ENCODE measurements around the gene PARP6. TPM values are rescaled to one million over a fixed set of nuclear protein-coding genes. Genes with fewer than 3 reads are reported as not detected.

Gene PARP6
- total RNA-seq, 1 donor from 2014 or later: 134 TPM

DNA sequence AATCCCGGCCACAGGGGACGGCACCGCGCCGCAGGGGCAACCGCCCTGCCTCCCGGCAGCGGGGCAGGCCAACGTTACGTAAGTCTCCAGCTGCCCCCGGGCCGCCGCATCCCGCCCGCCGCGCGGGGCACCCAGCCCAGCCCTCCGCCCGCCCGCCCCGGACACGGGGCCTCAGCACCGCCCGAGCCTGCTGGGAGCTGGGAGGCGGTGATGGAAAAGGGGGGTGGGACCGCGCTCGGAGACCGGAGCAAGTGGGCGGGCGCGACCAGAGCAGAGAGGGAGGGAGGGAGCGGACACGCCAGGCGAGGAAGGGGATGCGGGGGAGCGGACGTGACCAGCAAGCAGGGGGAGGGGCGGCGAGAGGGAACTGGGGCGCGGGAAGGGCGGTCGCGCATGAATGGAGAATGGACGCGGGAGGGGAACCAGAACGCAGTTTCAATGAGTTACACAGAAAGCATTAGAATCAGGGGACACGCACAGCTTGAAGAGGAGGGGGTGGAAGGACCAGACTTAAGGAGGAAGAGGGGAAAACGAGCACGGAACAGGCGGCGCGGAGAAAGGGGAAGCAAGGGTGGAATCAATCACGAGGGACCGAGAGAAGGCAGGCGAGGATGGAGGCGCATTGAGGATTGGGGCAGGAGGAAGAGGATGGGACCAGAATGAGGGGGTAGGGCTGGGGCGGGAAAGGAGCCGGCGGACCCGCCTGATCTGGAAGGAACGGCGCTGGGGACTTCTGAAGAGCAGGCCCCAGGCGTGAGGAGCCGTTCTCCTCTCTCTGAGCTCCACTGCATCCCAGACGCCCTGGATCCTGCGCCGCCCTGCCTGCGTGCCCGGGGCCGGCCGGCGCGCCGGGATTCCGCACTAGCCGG lies 41.9 kb downstream of the PARP6 start:
- Mint-ChIP-seq H3K4me3 (peak overlapping the region; percentile 88), H3K27me3 (ENCODE audit: low read depth) (no peaks in the 10 kb centered on the region), H3K4me1 (peaks cover 52% of the 10 kb centered on the region), H3K36me3 (no peaks in the 10 kb centered on the region), H3K9me3 (no peaks in the 10 kb centered on the region), H3K27ac (peak overlapping the region; percentile 94)
- TF ChIP-seq, protein P1, sequence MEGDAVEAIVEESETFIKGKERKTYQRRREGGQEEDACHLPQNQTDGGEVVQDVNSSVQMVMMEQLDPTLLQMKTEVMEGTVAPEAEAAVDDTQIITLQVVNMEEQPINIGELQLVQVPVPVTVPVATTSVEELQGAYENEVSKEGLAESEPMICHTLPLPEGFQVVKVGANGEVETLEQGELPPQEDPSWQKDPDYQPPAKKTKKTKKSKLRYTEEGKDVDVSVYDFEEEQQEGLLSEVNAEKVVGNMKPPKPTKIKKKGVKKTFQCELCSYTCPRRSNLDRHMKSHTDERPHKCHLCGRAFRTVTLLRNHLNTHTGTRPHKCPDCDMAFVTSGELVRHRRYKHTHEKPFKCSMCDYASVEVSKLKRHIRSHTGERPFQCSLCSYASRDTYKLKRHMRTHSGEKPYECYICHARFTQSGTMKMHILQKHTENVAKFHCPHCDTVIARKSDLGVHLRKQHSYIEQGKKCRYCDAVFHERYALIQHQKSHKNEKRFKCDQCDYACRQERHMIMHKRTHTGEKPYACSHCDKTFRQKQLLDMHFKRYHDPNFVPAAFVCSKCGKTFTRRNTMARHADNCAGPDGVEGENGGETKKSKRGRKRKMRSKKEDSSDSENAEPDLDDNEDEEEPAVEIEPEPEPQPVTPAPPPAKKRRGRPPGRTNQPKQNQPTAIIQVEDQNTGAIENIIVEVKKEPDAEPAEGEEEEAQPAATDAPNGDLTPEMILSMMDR (IDR thresholded peaks at IDR 0.05; ENCODE audit: unreplicated experiment): no peak
- peak; percentile 85 to 88 for DNase-seq (ENCODE audit: low spot score in 2 of 2, unreplicated experiment in 2 of 2)

DNA sequence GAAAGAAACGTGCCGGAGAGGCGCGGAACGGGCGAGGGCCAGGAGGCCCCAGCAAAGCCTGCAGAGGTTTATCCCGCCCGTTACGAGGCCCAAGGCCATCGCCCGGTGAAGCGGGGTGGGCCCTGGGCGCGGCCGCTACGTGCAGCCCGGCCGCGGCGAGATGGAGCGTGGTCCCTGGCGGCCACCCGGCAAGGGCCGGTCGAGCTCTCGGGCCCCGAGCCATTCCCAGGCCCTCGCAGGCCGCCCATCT lies 42.5 kb downstream of the PARP6 start:
- peak overlapping the region; percentile 88 for H3K4me3 Mint-ChIP-seq
- peak overlapping the region; percentile 96 for H3K27ac Mint-ChIP-seq
- no peaks in the 10 kb centered on the region for H3K36me3 Mint-ChIP-seq
- peaks cover 52% of the 10 kb centered on the region for H3K4me1 Mint-ChIP-seq
- peak in 1 of 2 experiments; percentile 22 for DNase-seq (ENCODE audit: low spot score in 2 of 2, unreplicated experiment in 2 of 2)
- H3K9me3 Mint-ChIP-seq: no peaks in the 10 kb centered on the region
- TF ChIP-seq, protein P1 (IDR thresholded peaks at IDR 0.05; ENCODE audit: unreplicated experiment): no peak
- H3K27me3 Mint-ChIP-seq (ENCODE audit: low read depth): no peaks in the 10 kb centered on the region

DNA sequence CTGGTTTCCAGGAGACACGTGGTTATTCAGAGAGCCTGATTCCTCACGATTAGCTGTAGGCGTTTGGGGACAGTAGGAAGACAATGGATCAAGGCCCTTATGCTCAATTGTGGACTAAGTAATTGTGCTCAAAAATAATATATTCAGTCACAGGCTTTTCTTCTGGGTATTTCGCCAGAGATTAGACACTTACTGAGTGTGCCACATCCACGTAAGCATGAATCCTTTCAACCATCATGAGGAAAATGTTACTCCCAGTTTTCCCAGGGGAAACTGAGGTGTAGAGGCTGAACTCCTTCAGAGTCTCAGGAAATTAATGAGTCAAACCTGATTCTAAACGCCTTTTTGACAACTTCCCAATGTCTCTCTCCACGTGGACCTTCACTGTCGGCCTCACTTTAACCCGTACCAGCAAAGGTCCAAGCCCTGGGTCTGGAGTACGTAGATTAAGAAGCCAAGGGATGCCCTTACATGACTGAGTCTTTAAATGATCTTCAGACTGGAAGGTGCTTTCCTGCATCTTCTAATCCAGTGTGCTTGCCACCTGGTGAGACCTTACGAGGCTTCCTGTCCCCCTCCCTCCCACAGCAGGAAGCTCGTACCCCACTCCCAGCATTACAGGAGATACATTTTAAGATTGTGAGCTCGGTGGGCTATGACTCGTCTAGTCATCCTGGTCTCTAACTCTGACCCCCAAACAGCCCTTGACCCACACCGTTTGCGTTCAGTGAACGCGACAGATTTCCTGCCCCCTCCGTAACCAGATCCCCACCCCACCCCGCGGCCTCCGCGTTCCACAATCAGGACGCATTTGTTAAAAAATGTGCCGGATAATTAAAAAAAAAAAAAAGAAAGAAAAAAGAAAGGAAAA lies 43.0 kb downstream of the PARP6 start:
- peak overlapping the region; percentile 96 for H3K27ac Mint-ChIP-seq
- H3K4me1 Mint-ChIP-seq: peaks cover 53% of the 10 kb centered on the region
- no peaks in the 10 kb centered on the region for H3K27me3 Mint-ChIP-seq (ENCODE audit: low read depth)
- peak overlapping the region; percentile 88 for H3K4me3 Mint-ChIP-seq
- no peaks in the 10 kb centered on the region for H3K9me3 Mint-ChIP-seq
- no peak for DNase-seq (ENCODE audit: low spot score in 2 of 2, unreplicated experiment in 2 of 2)
- H3K36me3 Mint-ChIP-seq: peaks cover under 1% of the 10 kb centered on the region
- TF ChIP-seq, protein P1 (IDR thresholded peaks at IDR 0.05; ENCODE audit: unreplicated experiment): no peak

DNA sequence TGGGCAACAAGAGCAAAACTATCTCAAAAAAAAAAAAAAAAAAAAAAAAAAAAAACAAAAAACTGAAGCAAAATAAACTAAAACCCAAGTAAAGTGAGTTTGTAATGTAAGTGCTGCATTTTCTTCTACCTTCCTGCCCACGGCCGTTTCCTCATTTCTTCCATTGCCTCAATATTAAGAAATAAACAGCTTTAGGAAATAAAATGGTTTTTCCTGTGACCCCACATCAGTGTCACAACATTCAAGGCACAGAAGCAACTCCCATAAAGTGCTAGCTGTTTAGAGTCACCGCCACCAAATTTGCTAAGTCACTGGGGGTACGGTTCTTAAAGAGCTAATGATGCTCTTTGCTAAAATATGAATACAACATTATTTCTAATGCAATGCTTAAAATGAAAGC lies 44.6 kb downstream of the PARP6 start:
- H3K4me3 Mint-ChIP-seq: peak overlapping the region; percentile 88
- H3K4me1 Mint-ChIP-seq: peaks cover 61% of the 10 kb centered on the region
- peaks cover 4% of the 10 kb centered on the region for H3K36me3 Mint-ChIP-seq
- peak overlapping the region; percentile 96 for H3K27ac Mint-ChIP-seq
- H3K27me3 Mint-ChIP-seq (ENCODE audit: low read depth): no peaks in the 10 kb centered on the region
- no peak for DNase-seq (ENCODE audit: low spot score in 2 of 2, unreplicated experiment in 2 of 2)
- TF ChIP-seq, protein P1 (IDR thresholded peaks at IDR 0.05; ENCODE audit: unreplicated experiment): no peak
- no peaks in the 10 kb centered on the region for H3K9me3 Mint-ChIP-seq

DNA sequence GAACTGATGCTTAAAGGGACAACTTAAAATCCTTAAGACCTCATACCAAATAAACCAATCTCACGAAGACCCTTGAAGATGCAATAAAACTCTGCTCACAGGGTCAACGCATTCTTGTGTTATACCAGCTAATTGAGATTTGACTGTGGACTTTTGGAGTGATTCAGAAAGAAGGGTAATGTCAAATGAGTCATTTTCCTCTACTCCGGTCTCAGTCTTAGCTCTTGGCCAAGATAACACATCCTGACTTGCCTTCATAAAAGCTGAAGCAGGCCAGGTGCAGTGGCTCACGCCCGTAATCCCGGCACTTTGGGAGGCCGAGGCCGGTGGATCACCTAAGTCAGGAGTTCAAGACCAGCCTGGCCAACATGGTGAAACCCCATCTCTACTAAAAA lies 45.2 kb downstream of the PARP6 start:
- Mint-ChIP-seq H3K9me3 (no peaks in the 10 kb centered on the region), H3K36me3 (peaks cover 4% of the 10 kb centered on the region), H3K4me3 (peak overlapping the region; percentile 63), H3K27ac (peak overlapping the region; percentile 93), H3K4me1 (peaks cover 60% of the 10 kb centered on the region), H3K27me3 (ENCODE audit: low read depth) (no peaks in the 10 kb centered on the region)
- no peak for DNase-seq (ENCODE audit: low spot score in 2 of 2, unreplicated experiment in 2 of 2)
- TF ChIP-seq, protein P1 (IDR thresholded peaks at IDR 0.05; ENCODE audit: unreplicated experiment): no peak
